Osteocyte (in vitro differentiated cells): ENCODE measurements around the gene SCARB2. TPM values are rescaled to one million over a fixed set of nuclear protein-coding genes. Genes with fewer than 3 reads are reported as not detected.

Source experiments
- DNase-seq: peaks from one replicate; pipeline ENCODE4 v3.0.0; 2021; ENCODE audit warnings: mixed read lengths; ENCODE audit not compliant: unreplicated experiment; ENCODE audit errors: extremely low spot score
- H3K27ac Mint-ChIP-seq: one replicate; pipeline ENCODE4 v1.8.0; 2021; ENCODE audit warnings: mild to moderate bottlenecking, mixed read lengths; ENCODE audit not compliant: unreplicated experiment
- H3K27me3 Mint-ChIP-seq: one replicate; pipeline ENCODE4 v1.8.0; 2021; ENCODE audit warnings: mixed read lengths; ENCODE audit not compliant: unreplicated experiment
- H3K36me3 Mint-ChIP-seq: one replicate; pipeline ENCODE4 v1.8.0; 2021; ENCODE audit warnings: mixed read lengths; ENCODE audit not compliant: unreplicated experiment
- H3K4me1 Mint-ChIP-seq: one replicate; pipeline ENCODE4 v1.8.0; 2021; ENCODE audit warnings: mixed read lengths; ENCODE audit not compliant: unreplicated experiment
- H3K4me3 Mint-ChIP-seq: one replicate; pipeline ENCODE4 v1.8.0; 2021; ENCODE audit warnings: mild to moderate bottlenecking, moderate library complexity, mixed read lengths; ENCODE audit not compliant: unreplicated experiment
- H3K9me3 Mint-ChIP-seq: one replicate; pipeline ENCODE4 v1.8.0; 2021; ENCODE audit warnings: mixed read lengths; ENCODE audit not compliant: unreplicated experiment
- CTCF ChIP-seq: fragments of 200-600 bp; sonication (generic); IDR thresholded peaks from 2 replicates; pipeline ENCODE4 v1.5.0; 2021; ENCODE audit warnings: antibody characterized with exemption, mild to moderate bottlenecking, moderate library complexity
- total RNA-seq: library from RNA; stranded (reverse); gene quantifications from 2 replicates; pipeline ENCODE4 v1.2.1, GENCODE V29; 2021

SCARB2 gene
- total RNA-seq, 1 donor from 2014 or later = 179 TPM

- Mint-ChIP-seq H3K27ac (no peak overlapping the region), H3K9me3 (no peaks in the 10 kb centered on the region), H3K27me3 (no peaks in the 10 kb centered on the region), H3K4me1 (peaks cover 28% of the 10 kb centered on the region), H3K36me3 (no peaks in the 10 kb centered on the region), H3K4me3 (no peak overlapping the region)
- DNase-seq = no peak
- no peak for TF ChIP-seq CTCF
Measured at GRCh38 chr4:76216524-76216923, 2.9 kb upstream of the SCARB2 start.

- no peaks in the 10 kb centered on the region for H3K9me3 Mint-ChIP-seq
- no peaks in the 10 kb centered on the region for H3K36me3 Mint-ChIP-seq
- H3K4me3 Mint-ChIP-seq = no peak overlapping the region
- no peak overlapping the region for H3K27ac Mint-ChIP-seq
- peaks cover 43% of the 10 kb centered on the region for H3K4me1 Mint-ChIP-seq
- no peak for TF ChIP-seq CTCF
- H3K27me3 Mint-ChIP-seq = no peaks in the 10 kb centered on the region
- no peak for DNase-seq
Measured at GRCh38 chr4:76215077-76215476, 1.5 kb upstream of the SCARB2 start.

GRCh38 chr4:76214177-76214675 lies 602 bp upstream of the SCARB2 start:
- Mint-ChIP-seq H3K36me3 (no peaks in the 10 kb centered on the region), H3K9me3 (no peaks in the 10 kb centered on the region), H3K4me3 (peak overlapping the region; percentile 71), H3K27ac (peak overlapping the region; percentile 89), H3K4me1 (peaks cover 43% of the 10 kb centered on the region), H3K27me3 (no peaks in the 10 kb centered on the region)
- TF ChIP-seq CTCF = no peak
- no peak for DNase-seq

- DNase-seq = no peak
- Mint-ChIP-seq H3K27me3 (no peaks in the 10 kb centered on the region), H3K36me3 (no peaks in the 10 kb centered on the region), H3K9me3 (no peaks in the 10 kb centered on the region), H3K4me1 (peaks cover 51% of the 10 kb centered on the region), H3K27ac (peak overlapping the region; percentile 98), H3K4me3 (peak overlapping the region; percentile 97)
- TF ChIP-seq CTCF = no peak
Measured at GRCh38 chr4:76212851-76213414, 691 bp downstream of the SCARB2 start.

- no peak for DNase-seq
Measured at GRCh38 chr4:76211769-76212708, 1.6 kb downstream of the SCARB2 start.

More at GRCh38 chr4:76211769-76212708, 1.6 kb downstream of the SCARB2 start:
- peaks cover 56% of the 10 kb centered on the region for H3K4me1 Mint-ChIP-seq
- H3K9me3 Mint-ChIP-seq = no peaks in the 10 kb centered on the region
- no peak for TF ChIP-seq CTCF
- peak overlapping the region; percentile 97 for H3K4me3 Mint-ChIP-seq
- H3K27me3 Mint-ChIP-seq = no peaks in the 10 kb centered on the region
- H3K27ac Mint-ChIP-seq = peak overlapping the region; percentile 98
- no peaks in the 10 kb centered on the region for H3K36me3 Mint-ChIP-seq
